NB4 (cell line): ENCODE results near the gene SMIM17.

ENCODE experiments used
- POLR2A ChIP-seq: IDR thresholded peaks from 2 replicates; pipeline ENCODE4 v1.6.1; 2011; ENCODE audit warnings: mild to moderate bottlenecking; ENCODE audit not compliant: insufficient read length; ENCODE audit errors: extremely low read depth
- TF ChIP-seq, protein P1 (sequence below): IDR thresholded peaks from one replicate; pipeline ENCODE4 v1.5.1; 2012; ENCODE audit warnings: low read depth, low read length

GRCh38 chr19:56622374-56622773 is 20.6 kb upstream of the SMIM17 start:
- TF ChIP-seq, protein P1, sequence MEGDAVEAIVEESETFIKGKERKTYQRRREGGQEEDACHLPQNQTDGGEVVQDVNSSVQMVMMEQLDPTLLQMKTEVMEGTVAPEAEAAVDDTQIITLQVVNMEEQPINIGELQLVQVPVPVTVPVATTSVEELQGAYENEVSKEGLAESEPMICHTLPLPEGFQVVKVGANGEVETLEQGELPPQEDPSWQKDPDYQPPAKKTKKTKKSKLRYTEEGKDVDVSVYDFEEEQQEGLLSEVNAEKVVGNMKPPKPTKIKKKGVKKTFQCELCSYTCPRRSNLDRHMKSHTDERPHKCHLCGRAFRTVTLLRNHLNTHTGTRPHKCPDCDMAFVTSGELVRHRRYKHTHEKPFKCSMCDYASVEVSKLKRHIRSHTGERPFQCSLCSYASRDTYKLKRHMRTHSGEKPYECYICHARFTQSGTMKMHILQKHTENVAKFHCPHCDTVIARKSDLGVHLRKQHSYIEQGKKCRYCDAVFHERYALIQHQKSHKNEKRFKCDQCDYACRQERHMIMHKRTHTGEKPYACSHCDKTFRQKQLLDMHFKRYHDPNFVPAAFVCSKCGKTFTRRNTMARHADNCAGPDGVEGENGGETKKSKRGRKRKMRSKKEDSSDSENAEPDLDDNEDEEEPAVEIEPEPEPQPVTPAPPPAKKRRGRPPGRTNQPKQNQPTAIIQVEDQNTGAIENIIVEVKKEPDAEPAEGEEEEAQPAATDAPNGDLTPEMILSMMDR, result no peak
- TF ChIP-seq POLR2A, result no peak
